ENCODE measurements around the gene SOHLH1. TPM values are rescaled to one million over a fixed set of nuclear protein-coding genes. Genes with fewer than 3 reads are reported as not detected.

Gene SOHLH1, protein sequence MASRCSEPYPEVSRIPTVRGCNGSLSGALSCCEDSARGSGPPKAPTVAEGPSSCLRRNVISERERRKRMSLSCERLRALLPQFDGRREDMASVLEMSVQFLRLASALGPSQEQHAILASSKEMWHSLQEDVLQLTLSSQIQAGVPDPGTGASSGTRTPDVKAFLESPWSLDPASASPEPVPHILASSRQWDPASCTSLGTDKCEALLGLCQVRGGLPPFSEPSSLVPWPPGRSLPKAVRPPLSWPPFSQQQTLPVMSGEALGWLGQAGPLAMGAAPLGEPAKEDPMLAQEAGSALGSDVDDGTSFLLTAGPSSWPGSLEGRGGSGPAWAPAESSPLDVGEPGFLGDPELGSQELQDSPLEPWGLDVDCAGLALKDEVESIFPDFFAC
- total RNA-seq (2014; rRNA removed; shearing (Covaris generic)) = not detected in 2 replicates

DNA sequence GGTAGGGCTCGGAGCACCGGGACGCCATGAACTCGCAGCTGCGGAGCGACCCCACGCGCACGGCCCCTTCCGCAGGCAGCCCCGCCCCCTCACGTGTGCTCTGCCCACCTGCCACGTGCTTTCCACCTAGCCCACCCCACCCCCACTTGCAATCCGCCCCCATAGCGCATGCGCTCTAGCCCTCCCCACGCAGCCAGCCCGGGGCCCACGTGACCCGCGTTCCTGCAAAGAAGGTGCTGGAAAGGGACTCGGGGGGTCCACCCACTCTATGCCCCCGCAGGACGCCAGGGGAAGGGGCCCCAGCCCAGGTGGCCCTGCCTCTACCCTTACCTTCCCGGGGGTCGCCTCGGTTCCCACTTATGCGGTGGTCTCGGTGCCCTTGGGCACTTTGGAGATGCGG, at the start of gene SOHLH1:
Gene SOHLH1 (minus strand): TSS at position 42 of the 400 bp plus-strand sequence. CDS start 14 bp downstream, at position 28.

DNA sequence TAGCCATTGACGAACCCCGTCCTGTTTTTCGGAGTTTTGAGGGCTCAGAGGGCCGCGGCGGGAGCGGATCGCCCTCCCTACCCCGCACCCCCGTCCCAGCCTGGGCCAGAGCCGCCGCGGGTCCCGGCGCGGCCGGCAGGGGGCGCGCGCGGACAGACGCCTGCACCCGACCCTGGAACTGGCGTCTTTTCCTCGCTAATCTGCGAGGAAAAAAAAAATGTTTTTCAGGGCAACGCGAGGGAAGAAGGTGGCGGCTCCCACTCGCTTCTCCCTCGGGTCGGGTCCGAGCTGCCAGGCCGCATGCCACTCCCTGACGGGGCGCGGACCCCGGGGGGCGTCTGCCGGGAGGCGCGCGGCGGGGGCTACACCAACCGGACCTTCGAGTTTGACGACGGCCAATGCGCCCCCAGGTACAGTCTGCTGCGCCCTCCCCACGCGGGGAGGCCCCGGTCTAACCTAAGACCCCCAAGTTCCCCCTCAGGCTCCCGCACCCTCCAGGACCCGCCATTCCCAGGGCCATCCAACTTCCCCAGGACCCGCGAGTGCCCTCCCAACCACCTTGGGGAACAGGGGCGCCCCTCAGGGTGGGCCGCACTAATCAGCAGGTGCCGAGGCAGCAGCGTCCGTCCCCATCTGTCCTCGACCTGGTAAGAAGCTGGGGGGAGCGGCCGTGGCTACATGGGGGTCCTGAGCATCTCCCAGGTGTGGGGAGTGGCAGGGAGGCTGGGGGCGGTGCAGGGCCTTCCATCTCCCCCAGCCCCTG, 2.9 kb upstream of the SOHLH1 start, which contains the start of gene KCNT1:
Gene KCNT1 (plus strand): TSS at position 227 of the 763 bp plus-strand sequence. CDS start 74 bp downstream, at position 301.

DNA sequence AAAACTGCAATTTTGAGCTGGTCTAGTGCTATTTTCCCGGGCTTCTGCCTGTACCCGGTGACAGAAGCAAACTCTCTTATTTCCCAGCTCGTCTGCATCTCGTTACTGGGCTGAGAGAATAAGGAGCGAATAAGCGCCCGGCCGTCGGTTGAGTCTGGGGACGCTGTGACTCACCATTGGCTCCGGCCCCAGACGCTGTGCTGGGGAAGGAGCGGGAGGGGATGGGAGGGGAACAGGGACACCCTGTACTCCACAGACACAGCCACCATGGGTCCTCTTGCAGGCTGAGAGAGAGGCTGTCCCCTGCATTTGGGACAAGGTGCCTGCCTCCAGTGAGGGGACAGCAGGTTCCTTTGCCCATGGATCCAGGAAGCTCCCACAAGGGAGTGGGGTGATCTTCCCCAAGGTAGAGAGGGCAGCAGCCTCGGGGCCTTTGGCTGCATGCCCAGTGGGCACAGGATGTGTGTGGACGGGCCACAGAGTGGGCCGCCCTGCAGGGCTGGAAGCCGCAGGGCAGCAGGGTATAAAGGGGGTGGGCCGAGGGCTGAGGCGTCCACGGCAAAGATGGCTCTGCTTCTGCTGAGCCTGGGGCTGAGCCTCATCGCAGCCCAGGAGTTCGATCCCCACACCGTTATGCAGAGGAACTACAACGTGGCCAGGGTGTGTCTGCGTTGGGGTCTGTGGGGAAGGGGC, 36.4 kb downstream of the SOHLH1 start, which contains the start of gene LCN9:
Gene LCN9 (plus strand): TSS at position 552 of the 693 bp plus-strand sequence. CDS start 13 bp downstream, at position 565.

Other genes starting within 250 kb of the SOHLH1 start
- 24.2 TPM in 2 replicates for gene PPP1R26, start 219.7 kb downstream of the SOHLH1 start, total RNA-seq (2014; rRNA removed; shearing (Covaris generic))
- gene MRPS2, start 198.8 kb downstream of the SOHLH1 start, total RNA-seq (2014; rRNA removed; shearing (Covaris generic)) = 66.1 and 73.4 TPM in 2 replicates
- not detected in 2 replicates for gene LCN1, start 178.0 kb downstream of the SOHLH1 start, total RNA-seq (2014; rRNA removed; shearing (Covaris generic))
- gene OBP2A, start 153.4 kb downstream of the SOHLH1 start, total RNA-seq (2014; rRNA removed; shearing (Covaris generic)) = not detected in 2 replicates
- gene PAEP, start 137.7 kb downstream of the SOHLH1 start, total RNA-seq (2014; rRNA removed; shearing (Covaris generic)) = 0.27 and 0.41 TPM in 2 replicates
- gene GLT6D1, start 59.9 kb downstream of the SOHLH1 start, total RNA-seq (2014; rRNA removed; shearing (Covaris generic)) = not detected in 2 replicates
- not detected in 2 replicates for gene LCN9, start 36.2 kb downstream of the SOHLH1 start, total RNA-seq (2014; rRNA removed; shearing (Covaris generic))
- not detected in 2 replicates for gene KCNT1, start 2.7 kb upstream of the SOHLH1 start, total RNA-seq (2014; rRNA removed; shearing (Covaris generic))
- 18.9 and 25.8 TPM in 2 replicates for gene CAMSAP1, start 208.1 kb upstream of the SOHLH1 start, total RNA-seq (2014; rRNA removed; shearing (Covaris generic))